ENCODE measurements around the gene TMC5. TPM values are rescaled to one million over a fixed set of nuclear protein-coding genes. Genes with fewer than 3 reads are reported as not detected.
A peak's percentile ranks its signal among the peaks of the same experiment; 100 is the strongest.

Gene TMC5
- polyA plus RNA-seq, 3 donors = not detected

- H3K27me3 ChIP-seq (ENCODE audit: control insufficient read depth in 2 of 2, insufficient read depth in 2 of 2, low read length in 2 of 2) = no peaks in the 10 kb centered on the region
- H3K27ac ChIP-seq (ENCODE audit: low read depth in 1 of 2, low read length in 2 of 2) = no peak overlapping the region
- no peak overlapping the region for H2AFZ ChIP-seq (ENCODE audit: insufficient read depth, low read depth, low read length, poor library complexity, severe bottlenecking)
- H3K4me2 ChIP-seq (replicated peaks; ENCODE audit: extremely low read depth, low read length, poor library complexity, severe bottlenecking) = no peak overlapping the region
- H3K4me1 ChIP-seq (ENCODE audit: control insufficient read depth in 1 of 2, insufficient read depth in 2 of 2, low read length in 2 of 2) = peaks cover 0 to 2% of the 10 kb centered on the region in 2 donors
- H3K4me1 Mint-ChIP-seq = peaks cover 4% of the 10 kb centered on the region
- no peaks in the 10 kb centered on the region for H3K9me3 ChIP-seq (replicated peaks in 1 of 2; ENCODE audit: control insufficient read depth in 1 of 2, insufficient read depth in 1 of 2, low read length in 2 of 2)
- H3K4me3 ChIP-seq (replicated peaks in 1 of 3; ENCODE audit: low read depth in 2 of 3, low read length in 3 of 3) = no peak overlapping the region
- no peaks in the 10 kb centered on the region for H3K36me3 Mint-ChIP-seq
- no peak overlapping the region for H3K27ac Mint-ChIP-seq
- DNase-seq = no peak
- H3K9ac ChIP-seq (ENCODE audit: insufficient read depth, low read length, poor library complexity, severe bottlenecking) = no peak overlapping the region
- no peaks in the 10 kb centered on the region for H4K20me1 ChIP-seq (ENCODE audit: insufficient read depth, low read length)
- H3K4me3 Mint-ChIP-seq = no peak overlapping the region
- H3K9me3 Mint-ChIP-seq = peaks cover 0 to 3% (median 0%) of the 10 kb centered on the region in 7 donors
- no peaks in the 10 kb centered on the region for H3K79me2 ChIP-seq (ENCODE audit: insufficient read depth, low read length)
- 93% methylated on average over 2 of the region's 6 CpGs for WGBS (ENCODE audit: insufficient coverage)
- TF ChIP-seq CTCF (IDR thresholded peaks at IDR 0.05) = no peak
- intact Hi-C loops (cut with micrococcal nuclease) = no loop called here
- peaks cover 3 to 9% (median 5%) of the 10 kb centered on the region in 3 donors for H3K27me3 Mint-ChIP-seq (ENCODE audit: low read depth in 3 of 3)
- no peaks in the 10 kb centered on the region for H3K36me3 ChIP-seq (replicated peaks in 1 of 2; ENCODE audit: control insufficient read depth in 1 of 2, insufficient read depth in 2 of 2, low read length in 2 of 2)
These were observed 14.1 kb downstream of the TMC5 start for GRCh38 chr16:19431636-19432340.

- Mint-ChIP-seq H3K27ac (no peak overlapping the region), H3K4me3 (no peak overlapping the region), H3K36me3 (no peaks in the 10 kb centered on the region), H3K4me1 (peaks cover 4% of the 10 kb centered on the region), H3K27me3 (ENCODE audit: low read depth in 3 of 3) (peaks cover 3 to 7% (median 5%) of the 10 kb centered on the region in 3 donors), H3K9me3 (peaks cover 0 to 3% (median 0%) of the 10 kb centered on the region in 7 donors)
- H3K4me3 ChIP-seq (replicated peaks in 1 of 3; ENCODE audit: low read depth in 2 of 3, low read length in 3 of 3) = no peak overlapping the region
- intact Hi-C loops (cut with micrococcal nuclease) = no loop called here
- H3K36me3 ChIP-seq (replicated peaks in 1 of 2; ENCODE audit: control insufficient read depth in 1 of 2, insufficient read depth in 2 of 2, low read length in 2 of 2) = no peaks in the 10 kb centered on the region
- H4K20me1 ChIP-seq (ENCODE audit: insufficient read depth, low read length) = no peaks in the 10 kb centered on the region
- DNase-seq = no peak
- no peak for TF ChIP-seq CTCF (IDR thresholded peaks at IDR 0.05)
- H3K4me2 ChIP-seq (replicated peaks; ENCODE audit: extremely low read depth, low read length, poor library complexity, severe bottlenecking) = no peak overlapping the region
- no peak overlapping the region for H3K9ac ChIP-seq (ENCODE audit: insufficient read depth, low read length, poor library complexity, severe bottlenecking)
- no peaks in the 10 kb centered on the region for H3K9me3 ChIP-seq (replicated peaks in 1 of 2; ENCODE audit: control insufficient read depth in 1 of 2, insufficient read depth in 1 of 2, low read length in 2 of 2)
- no peaks in the 10 kb centered on the region for H3K27me3 ChIP-seq (ENCODE audit: control insufficient read depth in 2 of 2, insufficient read depth in 2 of 2, low read length in 2 of 2)
- no peaks in the 10 kb centered on the region for H3K79me2 ChIP-seq (ENCODE audit: insufficient read depth, low read length)
- H3K4me1 ChIP-seq (ENCODE audit: control insufficient read depth in 1 of 2, insufficient read depth in 2 of 2, low read length in 2 of 2) = peaks cover 0 to 2% of the 10 kb centered on the region in 2 donors
- no peak overlapping the region for H3K27ac ChIP-seq (ENCODE audit: low read depth in 1 of 2, low read length in 2 of 2)
- H2AFZ ChIP-seq (ENCODE audit: insufficient read depth, low read depth, low read length, poor library complexity, severe bottlenecking) = peak overlapping the region; percentile 11
These were observed 14.7 kb downstream of the TMC5 start for GRCh38 chr16:19432429-19432828.

Data from CD14-positive monocyte (primary cell).